Prostate gland (tissue), 2 donors: ENCODE measurements around the gene ZNF620.

Experiments used
- POLR2A ChIP-seq: fragments of 450-650 bp; IDR thresholded peaks from one replicate; pipeline ENCODE4 v1.6.1; 2016; ENCODE audit warnings: antibody characterized with exemption, mild to moderate bottlenecking
- POLR2AphosphoS5 ChIP-seq: sonication (generic); formaldehyde crosslinking; IDR thresholded peaks from one replicate; pipeline ENCODE4 v1.6.1; 2017; ENCODE audit warnings: antibody characterized with exemption
- TF ChIP-seq, protein P1 (sequence below), 4 experiments: fragments of 200-600 bp in 2 of 4; fragments of 450-650 bp in 2 of 4; sonication (generic) in 2 of 4; IDR thresholded peaks; 1 replicate in 3 of 4; 2 replicates in 1 of 4; pipeline ENCODE4 v1.5.1; 2016 to 2019; ENCODE audit warnings: antibody characterized with exemption in 4 of 4, mild to moderate bottlenecking in 2 of 4, moderate library complexity in 2 of 4

DNA sequence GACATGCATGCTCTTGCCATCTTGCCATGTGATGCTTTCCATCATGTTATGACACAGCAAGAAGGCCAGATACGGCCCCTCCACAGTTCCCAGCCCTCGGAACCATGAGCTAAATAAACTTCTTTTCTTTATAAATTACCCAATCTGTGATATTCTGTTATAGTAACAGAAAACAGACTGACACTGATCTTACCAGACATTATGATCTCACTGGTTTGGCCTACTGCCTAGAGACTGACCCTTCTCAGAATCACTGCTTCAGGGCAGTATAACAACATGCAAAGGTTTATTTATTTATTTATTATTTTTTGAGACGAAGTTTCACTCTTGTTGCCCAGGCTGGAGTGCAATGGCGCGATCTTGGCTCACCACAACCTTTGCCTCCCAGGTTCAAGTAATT, 14.9 kb upstream of the ZNF620 start:
- TF ChIP-seq POLR2A (no peak), POLR2AphosphoS5 (no peak)
- TF ChIP-seq, protein P1, sequence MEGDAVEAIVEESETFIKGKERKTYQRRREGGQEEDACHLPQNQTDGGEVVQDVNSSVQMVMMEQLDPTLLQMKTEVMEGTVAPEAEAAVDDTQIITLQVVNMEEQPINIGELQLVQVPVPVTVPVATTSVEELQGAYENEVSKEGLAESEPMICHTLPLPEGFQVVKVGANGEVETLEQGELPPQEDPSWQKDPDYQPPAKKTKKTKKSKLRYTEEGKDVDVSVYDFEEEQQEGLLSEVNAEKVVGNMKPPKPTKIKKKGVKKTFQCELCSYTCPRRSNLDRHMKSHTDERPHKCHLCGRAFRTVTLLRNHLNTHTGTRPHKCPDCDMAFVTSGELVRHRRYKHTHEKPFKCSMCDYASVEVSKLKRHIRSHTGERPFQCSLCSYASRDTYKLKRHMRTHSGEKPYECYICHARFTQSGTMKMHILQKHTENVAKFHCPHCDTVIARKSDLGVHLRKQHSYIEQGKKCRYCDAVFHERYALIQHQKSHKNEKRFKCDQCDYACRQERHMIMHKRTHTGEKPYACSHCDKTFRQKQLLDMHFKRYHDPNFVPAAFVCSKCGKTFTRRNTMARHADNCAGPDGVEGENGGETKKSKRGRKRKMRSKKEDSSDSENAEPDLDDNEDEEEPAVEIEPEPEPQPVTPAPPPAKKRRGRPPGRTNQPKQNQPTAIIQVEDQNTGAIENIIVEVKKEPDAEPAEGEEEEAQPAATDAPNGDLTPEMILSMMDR (IDR thresholded peaks at IDR 0.05) = no peak
